Heart right ventricle (tissue), 16 donors: Measurements from ENCODE around the gene SLC33A1. TPM values are rescaled to one million over a fixed set of nuclear protein-coding genes. Genes with fewer than 3 reads are reported as not detected.

Source experiments
- ATAC-seq, 8 donors: fragments of 200-7000 bp; cut with Tn5 transposase; one replicate each; pipeline ENCODE4 v1.9.1; 2020; ENCODE audit warnings: mild to moderate bottlenecking in 8 of 8, moderate library complexity in 8 of 8, moderate number of reproducible peaks in 1 of 8
- DNase-seq, 2 donors: peaks; one replicate each; pipeline ENCODE4 v3.0.0-alpha.2; 2020
- H3K27ac ChIP-seq, 10 donors: fragments of 200-600 bp; sonication (generic) in 2 of 10; one replicate each; pipeline versions ENCODE4 v1.5.0 to v1.8.0; 2020 to 2022; ENCODE audit warnings: mild to moderate bottlenecking in 3 of 10
- H3K27me3 ChIP-seq, 7 donors: fragments of 200-600 bp; one replicate each; pipeline ENCODE4 v1.8.0; 2021 to 2022; ENCODE audit warnings: mild to moderate bottlenecking in 2 of 7
- H3K36me3 ChIP-seq, 9 donors: fragments of 200-600 bp; sonication (generic) in 1 of 9; one replicate each; pipeline versions ENCODE4 v1.5.0 to v1.8.0; 2020 to 2022; ENCODE audit warnings: mild to moderate bottlenecking in 2 of 9
- H3K4me1 ChIP-seq, 9 donors: fragments of 200-600 bp; sonication (generic) in 1 of 9; one replicate each; pipeline versions ENCODE4 v1.5.0 to v1.8.0; 2020 to 2022; ENCODE audit warnings: mild to moderate bottlenecking in 4 of 9
- H3K4me3 ChIP-seq, 10 donors: fragments of 200-600 bp; sonication (generic) in 2 of 10; one replicate each; pipeline versions ENCODE4 v1.5.0 to v1.8.0; 2020 to 2022; ENCODE audit warnings: mild to moderate bottlenecking in 7 of 10, moderate library complexity in 2 of 10
- H3K9me3 ChIP-seq, 11 donors: fragments of 200-600 bp in 10 of 11; sonication (generic) in 2 of 11; one replicate each; pipeline versions ENCODE4 v1.5.0 to v1.8.0; 2013 to 2022; ENCODE audit warnings: mild to moderate bottlenecking in 2 of 11, control low read depth in 1 of 11, moderate library complexity in 1 of 11
- CTCF ChIP-seq, 9 donors: fragments of 200-600 bp; sonication (generic) in 2 of 9; IDR thresholded peaks; one replicate each; pipeline versions ENCODE4 v1.5.0 to v1.8.0; 2021 to 2022; ENCODE audit warnings: antibody characterized with exemption in 9 of 9, mild to moderate bottlenecking in 5 of 9, moderate library complexity in 1 of 9
- WGBS, 2 donors: extraction: QIAGEN DNeasy Blood & Tissue Kit; methylation state at CpG; one replicate each; pipeline ENCODE4 v1.1.7; 2013; ENCODE audit warnings: inconsistent platforms in 1 of 2; 5-methylcytosine and 5-hydroxymethylcytosine counted together
- intact Hi-C, 10 donors: fragments of 100-400 bp; cut with DNase I; formaldehyde crosslinking; loops; one replicate each; pipeline versions ENCODE4 v1.11.1 to v1.14.2; 2022
- polyA plus RNA-seq, 2 donors: library from polyadenylated mRNA; stranded (reverse); fragments of 200-250 nt; gene quantifications; one replicate each; pipeline ENCODE4 v1.2.3, GENCODE V29; 2013
- total RNA-seq, 10 donors: library from RNA; stranded (reverse); fragmentation: NEBNext Ultra II Directional in 3 of 10; extraction: Animal tissue kit (Norgen Biotek cat#: 25700) in 3 of 10; gene quantifications; one replicate each; pipeline versions ENCODE4 v1.2.1 to v1.2.4, GENCODE V29; 2021 to 2023
- donor health status: Arrhythmogenic right ventricular cardiomyopathy.
- donor health status: ischemic (EF 13 %, LVEDD 7.1; RV severe dilation, severe dysfunction).
- donor health status: healthy with polysubstance abuse.
- donor health status: DM: no; HTN: yes; CAD: no.
- donor health status: DM: no; HTN: no; CAD: no.
- donor health status: ischemic (EF 25% LVEDD 6.9; RV normal size, moderate dysfunction).
- donor health status: ischemic (EF 25% LVEDD 5.7; RV mildly dilated, moderate dysfunction).
- donor health status: healthy.
- donor health status: DM: yes; HTN: yes; CAD: no.
- donor health status: Ischemic cardiomyopathy.
- donor health status: ischemic (EF 35%, LVEDD 5.7; RV mildly dilated, moderate dysfunction).
- donor health status: nonischemic (EF 11% LVEDD 7.7; RV severe dilation, severe dysfunction).
- donor health status: DM: yes; HTN: yes; CAD: no.
- donor health status: PGD.
- donor health status: ischemic (EF 29% LVEDD 5.4; RV normal size, mild dysfunction).
- donor health status: nonischemic (EF 23%, LVEDD 6.1; RV moderate dilation, normal function).

Gene SLC33A1
- total and polyA plus RNA-seq, 12 donors: 4.3 to 35.3 (median 25.3) TPM

- WGBS, 2 donors: 91% methylated on average over 7 of the region's 7 CpGs
- no peak for DNase-seq
- intact Hi-C loops: no loop called here
These were observed 30.1 kb upstream of the SLC33A1 start for GRCh38 chr3:155884292-155884691.

DNA sequence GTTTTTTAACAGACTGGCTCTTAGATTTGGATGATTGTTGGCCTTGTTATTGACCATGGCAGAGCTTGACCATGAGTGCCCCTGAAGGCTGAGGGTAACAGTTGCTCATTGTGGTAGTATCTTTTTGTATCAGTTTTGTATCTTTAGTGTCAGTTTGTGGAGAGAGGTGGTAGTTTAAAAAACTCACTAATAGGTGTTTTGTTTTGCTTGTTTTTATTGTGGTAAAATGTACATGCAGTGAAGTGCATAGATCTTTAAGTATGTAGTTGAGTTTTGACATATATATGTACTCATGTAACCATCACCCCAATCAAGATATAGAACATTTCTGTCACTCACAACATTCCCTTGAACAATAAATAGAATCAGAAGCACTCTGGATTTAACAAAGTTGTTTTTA lies 26.1 kb upstream of the SLC33A1 start:
- intact Hi-C loops: no loop called here
- Histone ChIP-seq H3K27ac (no peak overlapping the region), H3K4me1 (peaks cover 0 to 30% (median 9%) of the 10 kb centered on the region in 9 donors), H3K9me3 (no peaks in the 10 kb centered on the region), H3K36me3 (no peaks in the 10 kb centered on the region), H3K27me3 (no peaks in the 10 kb centered on the region), H3K4me3 (no peak overlapping the region)
- no peak for TF ChIP-seq CTCF (IDR thresholded peaks at IDR 0.05)
- DNase-seq (no peak), ATAC-seq (no peak)

More at GRCh38 chr3:155884292-155884691, 30.1 kb upstream of the SLC33A1 start:
- no peak for ATAC-seq
- H3K36me3 ChIP-seq: no peaks in the 10 kb centered on the region
- H3K4me3 ChIP-seq: no peak overlapping the region
- no peak overlapping the region for H3K27ac ChIP-seq
- no peaks in the 10 kb centered on the region for H3K27me3 ChIP-seq
- no peaks in the 10 kb centered on the region for H3K9me3 ChIP-seq
- peaks cover 0 to 11% (median 7%) of the 10 kb centered on the region in 9 donors for H3K4me1 ChIP-seq
- no peak for TF ChIP-seq CTCF (IDR thresholded peaks at IDR 0.05)

GRCh38 chr3:155876503-155876902 lies 22.3 kb upstream of the SLC33A1 start:
- intact Hi-C loops: loop anchor here in 2 of 10 donors (5.0 to 10.0 kb wide), 2 partner anchors 132 to 1661 kb away; partner anchors contain the start of gene PLCH1 (in 1 of the 2)
- H3K4me1 ChIP-seq: peaks cover 0 to 47% (median 26%) of the 10 kb centered on the region in 9 donors

DNA sequence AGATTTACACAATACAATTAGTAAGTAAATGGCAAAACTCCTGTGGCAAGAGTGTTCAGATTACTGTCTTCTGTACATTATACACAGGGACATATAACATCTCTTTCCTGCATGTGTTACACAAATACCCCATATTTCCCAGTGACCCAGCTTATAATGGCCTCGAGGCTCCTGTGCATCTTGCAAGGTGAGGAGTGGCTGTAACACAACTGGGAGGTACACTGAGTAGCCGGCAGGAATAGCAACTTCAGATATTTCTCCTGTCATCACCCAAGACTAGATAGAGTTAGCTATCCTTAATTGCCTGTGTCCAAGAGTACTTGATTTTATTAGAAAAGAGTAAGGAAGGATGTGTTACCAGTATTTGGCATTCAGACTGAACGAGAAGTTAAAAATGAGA lies 21.8 kb upstream of the SLC33A1 start:
- DNase-seq (no peak), ATAC-seq (no peak)
- H3K27ac ChIP-seq: no peak overlapping the region
- TF ChIP-seq CTCF (IDR thresholded peaks at IDR 0.05): no peak
- no peak overlapping the region for H3K4me3 ChIP-seq
- H3K36me3 ChIP-seq: no peaks in the 10 kb centered on the region
- H3K4me1 ChIP-seq: peaks cover 0 to 45% (median 26%) of the 10 kb centered on the region in 9 donors
- no peaks in the 10 kb centered on the region for H3K9me3 ChIP-seq
- 35 to 47% methylated on average over 3 of the region's 3 CpGs for WGBS, 2 donors
- intact Hi-C loops: loop anchor here in 2 of 10 donors (5.0 to 10.0 kb wide), 2 partner anchors 131 to 1661 kb away; partner anchors contain the start of gene PLCH1 (in 1 of the 2)
- H3K27me3 ChIP-seq: no peaks in the 10 kb centered on the region

More at GRCh38 chr3:155876503-155876902, 22.3 kb upstream of the SLC33A1 start:
- Histone ChIP-seq H3K27me3 (no peaks in the 10 kb centered on the region), H3K36me3 (no peaks in the 10 kb centered on the region), H3K4me3 (no peak overlapping the region), H3K27ac (no peak overlapping the region), H3K9me3 (no peaks in the 10 kb centered on the region)
- 71 to 73% methylated on average over 2 of the region's 2 CpGs for WGBS, 2 donors
- no peak for TF ChIP-seq CTCF (IDR thresholded peaks at IDR 0.05)
- ATAC-seq (no peak), DNase-seq (no peak)
